Neutrophil (primary cell): ENCODE results near the gene CCND2.

Experiments
- H3K27ac ChIP-seq: fragments of 200-600 bp; sonication (generic); 2 replicates; pipeline ENCODE4 v1.5.1; 2016; ENCODE audit warnings: mild to moderate bottlenecking, moderate library complexity
- H3K27me3 ChIP-seq: fragments of 200-600 bp; sonication (generic); 2 replicates; pipeline ENCODE4 v1.6.0; 2016; ENCODE audit warnings: mild to moderate bottlenecking
- H3K36me3 ChIP-seq: fragments of 200-600 bp; sonication (generic); 2 replicates; pipeline ENCODE4 v1.5.1; 2017
- H3K4me1 ChIP-seq, 2 experiments: fragments of 200-600 bp in 1 of 2; sonication (generic) in 1 of 2; 1 replicate in 1 of 2; 2 replicates in 1 of 2; pipeline versions ENCODE4 v1.5.1 to v1.6.1; 2013 to 2016; ENCODE audit warnings: low read depth in 1 of 2, low read length in 1 of 2, mild to moderate bottlenecking in 1 of 2, moderate library complexity in 1 of 2; ENCODE audit not compliant: control insufficient read depth in 1 of 2, insufficient read depth in 1 of 2
- H3K4me3 ChIP-seq, 2 experiments: fragments of 200-600 bp in 1 of 2; sonication (generic) in 1 of 2; 1 replicate in 1 of 2; 2 replicates in 1 of 2; pipeline ENCODE4 v1.5.1; 2013 to 2016; ENCODE audit warnings: low read depth in 1 of 2, low read length in 1 of 2, mild to moderate bottlenecking in 1 of 2, moderate library complexity in 1 of 2
- H3K9me3 ChIP-seq: fragments of 200-600 bp; sonication (generic); 2 replicates; pipeline ENCODE4 v1.5.1; 2016
- TF ChIP-seq, protein P1 (sequence below): fragments of 200-600 bp; sonication (generic); IDR thresholded peaks from 2 replicates; pipeline ENCODE4 v1.5.1; 2016; ENCODE audit warnings: antibody characterized with exemption

Gene CCND2

DNA sequence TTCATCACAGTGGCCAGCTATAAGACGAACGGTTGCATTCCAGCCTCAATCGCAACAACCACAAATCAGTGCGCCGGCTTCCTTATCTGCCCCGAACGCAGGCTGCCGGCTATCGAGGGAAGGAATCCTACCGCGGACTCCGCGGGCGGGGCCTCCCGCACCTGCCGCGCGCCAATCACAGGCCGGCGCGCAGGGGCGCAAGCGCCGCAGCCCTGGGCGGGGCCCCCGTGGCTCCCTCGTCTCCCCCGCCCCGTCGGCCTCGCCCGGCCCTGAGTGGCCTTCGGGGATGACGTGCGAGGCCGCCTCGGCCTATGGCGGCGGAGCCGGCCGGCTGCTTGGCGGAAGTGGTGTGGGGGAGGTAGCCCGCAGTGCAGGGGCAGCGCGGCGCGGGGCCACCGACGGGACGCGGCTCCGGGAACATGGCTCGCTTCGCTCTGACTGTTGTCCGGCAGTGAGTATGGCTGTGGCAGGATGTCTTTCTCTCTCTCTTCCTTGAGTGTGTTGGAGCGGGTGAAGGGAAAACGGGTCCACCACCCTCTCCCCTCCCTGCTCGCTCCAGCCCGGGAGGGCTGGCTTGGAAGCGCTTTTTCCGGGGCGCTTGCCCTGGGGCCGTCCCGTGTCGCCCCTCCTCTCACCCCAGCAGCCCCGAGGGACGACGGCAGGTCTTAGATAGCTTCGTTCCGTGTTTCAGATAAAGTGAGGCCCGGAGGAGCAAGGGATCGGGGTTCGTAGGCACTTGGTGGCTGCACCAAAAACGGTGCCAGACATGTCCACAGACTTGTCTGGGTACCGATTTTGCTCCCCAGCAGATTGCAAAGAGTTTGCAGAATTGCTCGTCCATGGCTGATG, 47.5 kb downstream of the CCND2 start, which contains the start of gene TIGAR:
Gene TIGAR, plus strand, starts transcription at position 361 of the 849 bp plus-strand sequence. Its CDS starts 59 bp downstream, at position 420.
- TF ChIP-seq, protein P1, sequence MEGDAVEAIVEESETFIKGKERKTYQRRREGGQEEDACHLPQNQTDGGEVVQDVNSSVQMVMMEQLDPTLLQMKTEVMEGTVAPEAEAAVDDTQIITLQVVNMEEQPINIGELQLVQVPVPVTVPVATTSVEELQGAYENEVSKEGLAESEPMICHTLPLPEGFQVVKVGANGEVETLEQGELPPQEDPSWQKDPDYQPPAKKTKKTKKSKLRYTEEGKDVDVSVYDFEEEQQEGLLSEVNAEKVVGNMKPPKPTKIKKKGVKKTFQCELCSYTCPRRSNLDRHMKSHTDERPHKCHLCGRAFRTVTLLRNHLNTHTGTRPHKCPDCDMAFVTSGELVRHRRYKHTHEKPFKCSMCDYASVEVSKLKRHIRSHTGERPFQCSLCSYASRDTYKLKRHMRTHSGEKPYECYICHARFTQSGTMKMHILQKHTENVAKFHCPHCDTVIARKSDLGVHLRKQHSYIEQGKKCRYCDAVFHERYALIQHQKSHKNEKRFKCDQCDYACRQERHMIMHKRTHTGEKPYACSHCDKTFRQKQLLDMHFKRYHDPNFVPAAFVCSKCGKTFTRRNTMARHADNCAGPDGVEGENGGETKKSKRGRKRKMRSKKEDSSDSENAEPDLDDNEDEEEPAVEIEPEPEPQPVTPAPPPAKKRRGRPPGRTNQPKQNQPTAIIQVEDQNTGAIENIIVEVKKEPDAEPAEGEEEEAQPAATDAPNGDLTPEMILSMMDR: peak; percentile 45
- Histone ChIP-seq H3K9me3 (no peaks in the 10 kb centered on the region), H3K36me3 (no peaks in the 10 kb centered on the region), H3K4me1 (peaks cover 25 to 28% of the 10 kb centered on the region in 2 experiments), H3K27me3 (no peaks in the 10 kb centered on the region), H3K27ac (peak within 1 kb of the TSS; percentile 83), H3K4me3 (peak within 1 kb of the TSS; percentile 97 to 99)

DNA sequence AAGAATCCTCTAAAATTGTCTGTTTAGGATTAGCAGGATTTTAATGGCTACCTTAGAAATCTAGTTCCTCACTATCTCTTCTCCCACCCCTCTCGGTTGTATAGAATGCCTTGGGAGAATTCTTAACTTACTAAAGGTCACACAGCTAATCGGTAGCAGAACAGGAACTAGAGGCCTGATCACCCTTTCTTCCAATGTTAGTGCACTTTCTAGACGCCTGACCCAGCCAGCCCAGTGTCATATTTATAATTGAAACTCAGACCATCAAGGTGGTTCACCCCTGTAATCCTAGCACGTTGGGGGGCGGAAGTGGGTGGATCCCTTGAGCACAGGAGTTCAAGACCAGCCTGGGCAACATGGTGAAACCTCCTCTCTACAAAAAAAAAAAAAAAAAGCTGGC, 49.2 kb downstream of the CCND2 start:
- Histone ChIP-seq H3K27ac (no peak overlapping the region), H3K4me3 (no peak overlapping the region), H3K36me3 (no peaks in the 10 kb centered on the region), H3K9me3 (no peaks in the 10 kb centered on the region), H3K4me1 (peaks cover 25 to 28% of the 10 kb centered on the region in 2 experiments), H3K27me3 (no peaks in the 10 kb centered on the region)
- TF ChIP-seq, protein P1: no peak
